OCI-M1 (cell line): Measurements from ENCODE around the gene GIT2.

Source experiments
- DNase-seq: peaks from one replicate; lab custom pipeline; 2025; lab: John Stamatoyannopoulos, UW

Gene GIT2

GRCh38 chr12:109981311-109981710 lies 14.9 kb downstream of the GIT2 start:
- DNase-seq = no peak

GRCh38 chr12:109972821-109973220 lies 23.3 kb downstream of the GIT2 start:
- DNase-seq = no peak

- no peak for DNase-seq
Measured at GRCh38 chr12:109968801-109969200, 27.4 kb downstream of the GIT2 start.

GRCh38 chr12:109968032-109968420 lies 28.1 kb downstream of the GIT2 start:
- no peak for DNase-seq

- no peak for DNase-seq
Measured at GRCh38 chr12:109967383-109968031, 28.7 kb downstream of the GIT2 start.

- no peak for DNase-seq
Measured at GRCh38 chr12:109966546-109966945, 29.6 kb downstream of the GIT2 start.

- DNase-seq = no peak
Measured at GRCh38 chr12:109963743-109964429, 32.3 kb downstream of the GIT2 start.

- DNase-seq = no peak
Measured at GRCh38 chr12:109963330-109963729, 32.8 kb downstream of the GIT2 start.

- DNase-seq = no peak
Measured at GRCh38 chr12:109962398-109962797, 33.8 kb downstream of the GIT2 start.

GRCh38 chr12:109961612-109962011 lies 34.6 kb downstream of the GIT2 start:
- DNase-seq = no peak

- DNase-seq = no peak
Measured at GRCh38 chr12:109961201-109961600, 35.0 kb downstream of the GIT2 start.

GRCh38 chr12:109959411-109960093 lies 36.6 kb downstream of the GIT2 start:
- DNase-seq = no peak

GRCh38 chr12:109958374-109958773 lies 37.8 kb downstream of the GIT2 start:
- no peak for DNase-seq

GRCh38 chr12:109953656-109954055 lies 42.5 kb downstream of the GIT2 start:
- no peak for DNase-seq

- no peak for DNase-seq
Measured at GRCh38 chr12:109952873-109953272, 43.3 kb downstream of the GIT2 start.

- no peak for DNase-seq
Measured at GRCh38 chr12:109952160-109952858, 43.9 kb downstream of the GIT2 start.

GRCh38 chr12:109951751-109952150 lies 44.4 kb downstream of the GIT2 start:
- no peak for DNase-seq

GRCh38 chr12:109951136-109951535 lies 45.0 kb downstream of the GIT2 start:
- DNase-seq = no peak

GRCh38 chr12:109950625-109951024 lies 45.5 kb downstream of the GIT2 start:
- no peak for DNase-seq

- DNase-seq = no peak
Measured at GRCh38 chr12:109949089-109949488, 47.1 kb downstream of the GIT2 start.

- DNase-seq = no peak
Measured at GRCh38 chr12:109948368-109948767, 47.8 kb downstream of the GIT2 start.

- peak; percentile 59 for DNase-seq
Measured at GRCh38 chr12:109947521-109947920, 48.6 kb downstream of the GIT2 start.

- DNase-seq = no peak
Measured at GRCh38 chr12:109946913-109947312, 49.3 kb downstream of the GIT2 start.
